Measurements from ENCODE around the gene STK32B. TPM values are rescaled to one million over a fixed set of nuclear protein-coding genes. Genes with fewer than 3 reads are reported as not detected.
"Not testable (repeated sequence)": the region's sequence is repeated elsewhere in the genome, so short reads cannot be mapped to it uniquely, and the experiment has no call there.

Gene STK32B
- total RNA-seq, 3 donors from 2014 or later = 2.2 to 5.0 (median 4.6) TPM

- H3K4me3 ChIP-seq = no peak overlapping the region
- no peak overlapping the region for H3K27ac ChIP-seq
- intact Hi-C loops (cut with DNase I; ENCODE audit: low total_unique reads) = no loop called here
- H3K9me3 ChIP-seq = peaks cover 0 to 12% of the 10 kb centered on the region in 2 donors
- no peak for TF ChIP-seq CTCF (IDR thresholded peaks at IDR 0.05)
- no peak for TF ChIP-seq POLR2A (IDR thresholded peaks at IDR 0.05)
- TF ChIP-seq POLR2AphosphoS5 (IDR thresholded peaks at IDR 0.05) = no peak
- no peak for DNase-seq (ENCODE audit: low spot score in 2 of 2)
- H3K4me1 ChIP-seq = no peaks in the 10 kb centered on the region
- no peaks in the 10 kb centered on the region for H3K27me3 ChIP-seq
- no peaks in the 10 kb centered on the region for H3K36me3 ChIP-seq
Measured at GRCh38 chr4:5435201-5435600, 383.9 kb downstream of the STK32B start.

- no peak for TF ChIP-seq POLR2AphosphoS5 (IDR thresholded peaks at IDR 0.05)
- no peak for TF ChIP-seq POLR2A (IDR thresholded peaks at IDR 0.05)
- TF ChIP-seq CTCF (IDR thresholded peaks at IDR 0.05) = no peak
- Histone ChIP-seq H3K27me3 (no peaks in the 10 kb centered on the region), H3K4me1 (no peaks in the 10 kb centered on the region), H3K4me3 (no peak overlapping the region), H3K36me3 (no peaks in the 10 kb centered on the region), H3K9me3 (peaks cover 0 to 6% of the 10 kb centered on the region in 2 donors), H3K27ac (no peak overlapping the region)
- no peak for DNase-seq (ENCODE audit: low spot score in 2 of 2)
- intact Hi-C loops (cut with DNase I; ENCODE audit: low total_unique reads) = no loop called here
Measured at GRCh38 chr4:5435823-5436222, 384.5 kb downstream of the STK32B start.

GRCh38 chr4:5443976-5444802 is 392.9 kb downstream of the STK32B start:
- intact Hi-C loops (cut with DNase I; ENCODE audit: low total_unique reads); H3K36me3 ChIP-seq; H3K4me1 ChIP-seq: not testable (repeated sequence)

GRCh38 chr4:5444918-5445517 is 393.7 kb downstream of the STK32B start:
- no peaks in the 10 kb centered on the region for H3K36me3 ChIP-seq
- H3K9me3 ChIP-seq = no peaks in the 10 kb centered on the region
- DNase-seq (ENCODE audit: low spot score in 2 of 2) = peak in 1 of 2 donors; percentile 24
- H3K4me1 ChIP-seq = no peaks in the 10 kb centered on the region
- H3K27ac ChIP-seq = no peak overlapping the region
- H3K4me3 ChIP-seq = no peak overlapping the region
- no peaks in the 10 kb centered on the region for H3K27me3 ChIP-seq
- no peak for TF ChIP-seq POLR2AphosphoS5 (IDR thresholded peaks at IDR 0.05)
- TF ChIP-seq POLR2A (IDR thresholded peaks at IDR 0.05) = no peak
- TF ChIP-seq CTCF (IDR thresholded peaks at IDR 0.05) = no peak
- intact Hi-C loops (cut with DNase I; ENCODE audit: low total_unique reads) = no loop called here

More at GRCh38 chr4:5443976-5444802, 392.9 kb downstream of the STK32B start:
- peak in 1 of 2 donors; percentile 9 for DNase-seq (ENCODE audit: low spot score in 2 of 2)
- not testable (repeated sequence) for H3K27ac ChIP-seq, H3K9me3 ChIP-seq, H3K27me3 ChIP-seq, H3K4me3 ChIP-seq

- intact Hi-C loops (cut with DNase I; ENCODE audit: low total_unique reads) = no loop called here
- H3K4me1 ChIP-seq = no peaks in the 10 kb centered on the region
- no peaks in the 10 kb centered on the region for H3K27me3 ChIP-seq
- TF ChIP-seq CTCF (IDR thresholded peaks at IDR 0.05) = no peak
- TF ChIP-seq POLR2A (IDR thresholded peaks at IDR 0.05) = no peak
- TF ChIP-seq POLR2AphosphoS5 (IDR thresholded peaks at IDR 0.05) = no peak
- peak in 1 of 2 donors; percentile 43 for DNase-seq (ENCODE audit: low spot score in 2 of 2)
- no peak overlapping the region for H3K27ac ChIP-seq
- H3K36me3 ChIP-seq = no peaks in the 10 kb centered on the region
- no peak overlapping the region for H3K4me3 ChIP-seq
- H3K9me3 ChIP-seq = no peaks in the 10 kb centered on the region
Measured at GRCh38 chr4:5446595-5447226, 395.4 kb downstream of the STK32B start.
